Measurements from ENCODE around the gene KRT38. TPM values are rescaled to one million over a fixed set of nuclear protein-coding genes. Genes with fewer than 3 reads are reported as not detected.

The KRT38 gene
- total and polyA plus RNA-seq, 7 experiments from 2014 or later = not detected

DNA sequence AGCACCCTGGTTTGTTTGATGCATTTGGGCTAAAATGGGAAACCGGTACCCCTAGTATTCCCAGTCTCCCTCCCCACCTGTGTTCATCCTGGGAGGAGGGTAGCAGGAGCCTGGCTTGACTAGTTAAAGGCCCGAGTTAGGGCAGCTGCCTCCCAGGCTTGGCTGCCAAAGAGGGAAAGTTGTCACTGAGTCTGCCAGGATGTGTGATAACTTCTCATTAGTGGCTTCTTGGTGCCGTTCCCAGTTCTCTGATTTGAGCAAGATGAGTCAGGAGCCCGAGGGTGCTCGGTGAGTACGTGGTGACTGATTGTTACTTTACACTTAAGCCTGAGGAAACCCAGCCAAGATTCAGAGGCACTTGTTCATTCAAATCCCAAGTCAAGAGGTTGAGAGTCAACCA is 23.9 kb upstream of the KRT38 start:
- Histone ChIP-seq H3K4me3 (ENCODE audit: low read length) (no peak overlapping the region), H3K9me3 (ENCODE audit: control insufficient read depth in 2 of 3, low read length in 3 of 3) (no peaks in the 10 kb centered on the region), H3K4me1 (ENCODE audit: control insufficient read depth in 2 of 2, insufficient read depth in 2 of 2, low read length in 2 of 2) (no peaks in the 10 kb centered on the region), H3K36me3 (ENCODE audit: control insufficient read depth in 2 of 3, insufficient read depth in 3 of 3, low read length in 3 of 3) (no peaks in the 10 kb centered on the region), H3K27me3 (ENCODE audit: control insufficient read depth in 2 of 2, insufficient read depth in 2 of 2, low read length in 2 of 2) (no peaks in the 10 kb centered on the region), H3K27ac (ENCODE audit: low read depth, low read length) (no peak overlapping the region)
- no peak overlapping the region for H3K27ac Mint-ChIP-seq
- ChIA-PET POLR2A (no interaction called here), CTCF (no interaction called here)
- no peak for ATAC-seq
- no peaks in the 10 kb centered on the region for H3K4me1 Mint-ChIP-seq
- peaks cover 0 to 7% (median 0%) of the 10 kb centered on the region in 5 donors for H3K36me3 Mint-ChIP-seq
- H3K27me3 Mint-ChIP-seq = peaks cover 0 to 3% (median 0%) of the 10 kb centered on the region in 5 donors
- intact Hi-C loops (cut with micrococcal nuclease) = no loop called here
- H3K4me3 Mint-ChIP-seq = no peak overlapping the region
- H3K9me3 Mint-ChIP-seq = peaks cover 0 to 14% (median 4%) of the 10 kb centered on the region in 11 donors
- no peak for DNase-seq

DNA sequence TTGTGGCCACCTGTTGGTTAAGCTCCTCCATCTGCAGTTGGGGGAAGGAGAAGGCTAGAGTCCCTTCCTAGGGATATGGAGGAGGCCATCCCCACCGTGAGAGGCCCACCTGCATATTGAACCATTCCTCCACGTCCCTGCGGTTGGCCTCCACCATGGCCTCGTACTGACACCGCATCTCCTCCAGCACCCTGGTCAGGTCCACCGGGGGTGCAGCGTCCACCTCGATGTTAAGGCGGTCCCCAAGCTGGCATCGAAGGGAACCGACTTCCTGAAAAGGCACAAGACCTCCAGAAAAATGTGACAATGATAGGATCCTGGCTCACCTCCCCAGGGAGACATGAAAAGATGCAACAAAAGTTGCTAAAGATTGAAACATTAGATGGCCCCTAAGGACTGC is 23.4 kb upstream of the KRT38 start:
- Histone ChIP-seq H3K36me3 (ENCODE audit: control insufficient read depth in 2 of 3, insufficient read depth in 3 of 3, low read length in 3 of 3) (no peaks in the 10 kb centered on the region), H3K4me3 (ENCODE audit: low read length) (no peak overlapping the region), H3K27me3 (ENCODE audit: control insufficient read depth in 2 of 2, insufficient read depth in 2 of 2, low read length in 2 of 2) (no peaks in the 10 kb centered on the region), H3K27ac (ENCODE audit: low read depth, low read length) (no peak overlapping the region), H3K4me1 (ENCODE audit: control insufficient read depth in 2 of 2, insufficient read depth in 2 of 2, low read length in 2 of 2) (no peaks in the 10 kb centered on the region), H3K9me3 (ENCODE audit: control insufficient read depth in 2 of 3, low read length in 3 of 3) (no peaks in the 10 kb centered on the region)
- DNase-seq (no peak), ATAC-seq (no peak)
- H3K4me3 Mint-ChIP-seq = no peak overlapping the region
- peaks cover 0 to 14% (median 4%) of the 10 kb centered on the region in 11 donors for H3K9me3 Mint-ChIP-seq
- H3K27me3 Mint-ChIP-seq = peaks cover 0 to 3% (median 0%) of the 10 kb centered on the region in 5 donors
- POLR2A ChIA-PET = no interaction called here
- intact Hi-C loops (cut with micrococcal nuclease) = no loop called here
- no peaks in the 10 kb centered on the region for H3K4me1 Mint-ChIP-seq
- H3K36me3 Mint-ChIP-seq = peaks cover 0 to 7% (median 0%) of the 10 kb centered on the region in 5 donors
- no peak overlapping the region for H3K27ac Mint-ChIP-seq
- CTCF ChIA-PET = no interaction called here

DNA sequence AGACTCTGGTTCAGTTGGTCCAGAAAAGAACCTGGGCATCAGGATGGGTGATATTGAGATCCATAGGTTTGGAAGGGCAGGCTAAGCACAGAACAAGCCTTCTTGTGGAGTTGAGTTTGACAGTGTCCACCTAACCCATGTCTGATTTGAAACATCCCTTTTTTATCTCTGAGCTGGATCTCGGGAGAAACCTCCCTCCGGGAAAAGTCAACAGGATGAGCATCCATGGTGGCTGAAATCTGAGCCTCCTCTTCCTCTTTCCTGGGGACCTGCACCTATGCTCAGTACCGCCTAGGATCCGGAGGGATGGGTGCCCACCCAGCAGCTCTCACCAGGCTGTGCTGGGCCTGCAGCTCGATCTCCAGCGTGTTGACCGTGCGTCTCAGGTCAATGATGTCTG is 23.0 kb upstream of the KRT38 start:
- DNase-seq = no peak
- intact Hi-C loops (cut with micrococcal nuclease) = no loop called here
- Mint-ChIP-seq H3K27ac (no peak overlapping the region), H3K9me3 (peaks cover 0 to 13% (median 4%) of the 10 kb centered on the region in 11 donors), H3K4me1 (no peaks in the 10 kb centered on the region), H3K27me3 (peaks cover 0 to 3% (median 0%) of the 10 kb centered on the region in 5 donors), H3K36me3 (peaks cover 0 to 6% (median 0%) of the 10 kb centered on the region in 5 donors), H3K4me3 (no peak overlapping the region)
- Histone ChIP-seq H3K27ac (ENCODE audit: low read depth, low read length) (no peak overlapping the region), H3K4me1 (ENCODE audit: control insufficient read depth in 2 of 2, insufficient read depth in 2 of 2, low read length in 2 of 2) (no peaks in the 10 kb centered on the region), H3K4me3 (ENCODE audit: low read length) (no peak overlapping the region), H3K27me3 (ENCODE audit: control insufficient read depth in 2 of 2, insufficient read depth in 2 of 2, low read length in 2 of 2) (no peaks in the 10 kb centered on the region), H3K9me3 (ENCODE audit: control insufficient read depth in 2 of 3, low read length in 3 of 3) (no peaks in the 10 kb centered on the region), H3K36me3 (ENCODE audit: control insufficient read depth in 2 of 3, insufficient read depth in 3 of 3, low read length in 3 of 3) (no peaks in the 10 kb centered on the region)
- ChIA-PET CTCF (interaction anchor here (0.6 kb wide), 1 partner anchor 444 kb away, joined by 3 read pairs; no protein-coding TSS in a partner anchor), POLR2A (no interaction called here)
- ATAC-seq = no peak

DNA sequence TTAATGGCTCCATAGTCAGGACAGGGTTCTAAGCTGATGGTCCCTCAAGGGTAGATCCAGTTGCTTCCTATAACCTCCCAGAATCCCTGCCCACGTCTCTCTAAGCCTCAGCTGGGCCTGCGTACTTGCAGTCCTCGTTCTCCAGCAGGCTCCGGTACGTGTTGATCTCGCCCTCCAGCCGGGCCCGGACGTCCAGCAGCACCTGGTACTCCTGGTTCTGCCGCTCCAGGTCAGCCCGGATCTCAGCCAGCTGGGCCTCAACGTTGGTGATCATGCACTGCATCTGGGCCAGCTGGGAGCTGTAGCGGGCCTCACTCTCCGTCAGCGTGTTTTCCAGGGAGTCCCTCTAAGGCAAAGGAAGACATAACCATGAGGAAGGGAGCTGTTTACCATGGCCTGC is 21.9 kb upstream of the KRT38 start:
- no peak for ATAC-seq
- Mint-ChIP-seq H3K9me3 (peaks cover 0 to 3% (median under 1%) of the 10 kb centered on the region in 11 donors), H3K27ac (no peak overlapping the region), H3K27me3 (peaks cover 0 to 4% (median 0%) of the 10 kb centered on the region in 5 donors), H3K36me3 (no peaks in the 10 kb centered on the region), H3K4me3 (no peak overlapping the region), H3K4me1 (no peaks in the 10 kb centered on the region)
- Histone ChIP-seq H3K27me3 (ENCODE audit: control insufficient read depth in 2 of 2, insufficient read depth in 2 of 2, low read length in 2 of 2) (no peaks in the 10 kb centered on the region), H3K9me3 (ENCODE audit: control insufficient read depth in 2 of 3, low read length in 3 of 3) (no peaks in the 10 kb centered on the region), H3K4me3 (ENCODE audit: low read length) (no peak overlapping the region), H3K36me3 (ENCODE audit: control insufficient read depth in 2 of 3, insufficient read depth in 3 of 3, low read length in 3 of 3) (no peaks in the 10 kb centered on the region), H3K4me1 (ENCODE audit: control insufficient read depth in 2 of 2, insufficient read depth in 2 of 2, low read length in 2 of 2) (no peaks in the 10 kb centered on the region), H3K27ac (ENCODE audit: low read depth, low read length) (no peak overlapping the region)
- intact Hi-C loops (cut with micrococcal nuclease) = no loop called here
- ChIA-PET POLR2A (no interaction called here), CTCF (no interaction called here)
- no peak for DNase-seq

DNA sequence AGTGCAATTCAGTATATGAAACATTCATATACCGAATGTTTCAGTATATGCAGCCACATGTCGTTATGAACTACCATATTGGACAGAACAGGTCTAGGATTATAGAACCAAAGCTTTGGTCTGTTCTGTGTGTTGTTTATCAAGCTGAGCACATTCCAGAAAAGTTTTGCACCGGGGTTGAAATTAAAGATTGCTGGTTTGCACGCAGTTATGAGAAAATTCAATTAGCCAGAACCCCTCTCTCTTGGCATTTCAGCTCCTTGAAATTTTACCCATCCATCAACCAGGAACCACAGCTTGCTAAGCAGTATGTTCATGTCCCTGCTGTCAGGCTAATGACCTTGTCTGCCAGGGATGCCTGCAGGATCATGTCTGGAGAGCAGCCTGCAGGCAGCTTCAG is 16.9 kb upstream of the KRT38 start:
- Histone ChIP-seq H3K36me3 (ENCODE audit: control insufficient read depth in 2 of 3, insufficient read depth in 3 of 3, low read length in 3 of 3) (no peaks in the 10 kb centered on the region), H3K4me1 (ENCODE audit: control insufficient read depth in 2 of 2, insufficient read depth in 2 of 2, low read length in 2 of 2) (no peaks in the 10 kb centered on the region), H3K27me3 (ENCODE audit: control insufficient read depth in 2 of 2, insufficient read depth in 2 of 2, low read length in 2 of 2) (no peaks in the 10 kb centered on the region), H3K9me3 (ENCODE audit: control insufficient read depth in 2 of 3, low read length in 3 of 3) (no peaks in the 10 kb centered on the region), H3K4me3 (ENCODE audit: low read length) (no peak overlapping the region), H3K27ac (ENCODE audit: low read depth, low read length) (no peak overlapping the region)
- Mint-ChIP-seq H3K4me3 (no peak overlapping the region), H3K4me1 (no peaks in the 10 kb centered on the region), H3K27me3 (peaks cover 0 to 11% (median 0%) of the 10 kb centered on the region in 5 donors), H3K27ac (no peak overlapping the region), H3K9me3 (peaks cover 0 to 3% (median 0%) of the 10 kb centered on the region in 11 donors), H3K36me3 (no peaks in the 10 kb centered on the region)
- intact Hi-C loops (cut with micrococcal nuclease) = no loop called here
- no peak for DNase-seq
- POLR2A ChIA-PET = no interaction called here
- no peak for ATAC-seq
- CTCF ChIA-PET = no interaction called here

DNA sequence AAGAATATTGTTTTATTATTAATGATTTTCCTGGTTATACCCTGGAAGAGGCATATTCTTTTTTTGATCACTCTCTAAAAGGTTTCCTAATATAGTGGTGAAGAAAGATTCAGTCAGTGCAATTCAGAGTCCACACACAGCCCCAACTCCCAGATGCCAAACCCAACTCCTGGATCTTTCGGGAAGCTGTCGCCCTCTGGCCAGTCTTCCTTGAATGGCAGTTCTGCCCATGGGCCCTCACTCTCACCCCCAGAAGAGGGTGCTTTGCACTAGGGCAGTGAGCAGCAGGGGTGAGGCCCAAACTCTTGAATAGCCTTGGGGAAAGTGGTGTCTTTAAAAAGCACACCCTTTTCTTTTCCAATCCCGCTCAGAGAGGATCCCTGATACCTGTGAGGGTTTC is 15.4 kb upstream of the KRT38 start:
- H3K4me3 ChIP-seq (ENCODE audit: low read length) = no peak overlapping the region
- Mint-ChIP-seq H3K27me3 (peaks cover 0 to 18% (median 0%) of the 10 kb centered on the region in 5 donors), H3K27ac (no peak overlapping the region), H3K36me3 (no peaks in the 10 kb centered on the region), H3K9me3 (peaks cover 0 to 3% (median 0%) of the 10 kb centered on the region in 11 donors), H3K4me3 (no peak overlapping the region), H3K4me1 (no peaks in the 10 kb centered on the region)
- POLR2A ChIA-PET = no interaction called here
- no peaks in the 10 kb centered on the region for H3K36me3 ChIP-seq (ENCODE audit: control insufficient read depth in 2 of 3, insufficient read depth in 3 of 3, low read length in 3 of 3)
- DNase-seq (no peak), ATAC-seq (no peak)
- CTCF ChIA-PET = no interaction called here
- no peaks in the 10 kb centered on the region for H3K27me3 ChIP-seq (ENCODE audit: control insufficient read depth in 2 of 2, insufficient read depth in 2 of 2, low read length in 2 of 2)
- H3K9me3 ChIP-seq (ENCODE audit: control insufficient read depth in 2 of 3, low read length in 3 of 3) = no peaks in the 10 kb centered on the region
- H3K27ac ChIP-seq (ENCODE audit: low read depth, low read length) = no peak overlapping the region
- intact Hi-C loops (cut with micrococcal nuclease) = no loop called here
- H3K4me1 ChIP-seq (ENCODE audit: control insufficient read depth in 2 of 2, insufficient read depth in 2 of 2, low read length in 2 of 2) = no peaks in the 10 kb centered on the region

DNA sequence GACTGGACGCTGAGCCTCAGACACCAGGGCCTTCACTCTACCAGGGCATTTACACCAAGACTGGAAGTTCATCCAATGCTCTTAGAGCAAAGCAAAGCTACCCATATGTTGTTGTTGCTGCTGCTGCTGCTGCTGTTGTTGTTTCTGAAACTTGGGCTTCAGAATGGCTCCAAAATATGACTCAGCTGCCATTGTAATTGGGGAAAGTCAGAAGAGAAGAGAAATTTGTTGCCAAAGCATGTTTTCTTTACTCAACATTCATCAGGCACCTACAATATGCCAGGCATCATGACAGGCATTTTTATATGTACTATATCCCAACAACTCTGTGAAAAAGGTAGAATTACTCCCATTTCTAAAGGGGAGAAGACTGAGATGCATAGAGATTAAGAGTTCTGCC is 14.5 kb upstream of the KRT38 start:
- H3K27ac Mint-ChIP-seq = no peak overlapping the region
- no peak overlapping the region for H3K4me3 ChIP-seq (ENCODE audit: low read length)
- ChIA-PET POLR2A (no interaction called here), CTCF (interaction anchor here (1.2 kb wide), 1 partner anchor 13 kb away, joined by 3 read pairs; no protein-coding TSS in a partner anchor)
- H3K36me3 ChIP-seq (ENCODE audit: control insufficient read depth in 2 of 3, insufficient read depth in 3 of 3, low read length in 3 of 3) = no peaks in the 10 kb centered on the region
- no peaks in the 10 kb centered on the region for H3K9me3 ChIP-seq (ENCODE audit: control insufficient read depth in 2 of 3, low read length in 3 of 3)
- no peak overlapping the region for H3K27ac ChIP-seq (ENCODE audit: low read depth, low read length)
- DNase-seq (no peak), ATAC-seq (no peak)
- no peaks in the 10 kb centered on the region for H3K4me1 ChIP-seq (ENCODE audit: control insufficient read depth in 2 of 2, insufficient read depth in 2 of 2, low read length in 2 of 2)
- peaks cover 0 to 20% (median under 1%) of the 10 kb centered on the region in 5 donors for H3K27me3 Mint-ChIP-seq
- no peak overlapping the region for H3K4me3 Mint-ChIP-seq
- no peaks in the 10 kb centered on the region for H3K27me3 ChIP-seq (ENCODE audit: control insufficient read depth in 2 of 2, insufficient read depth in 2 of 2, low read length in 2 of 2)
- no peaks in the 10 kb centered on the region for H3K36me3 Mint-ChIP-seq
- H3K9me3 Mint-ChIP-seq = peaks cover 0 to under 1% (median 0%) of the 10 kb centered on the region in 11 donors
- intact Hi-C loops (cut with micrococcal nuclease) = no loop called here
- H3K4me1 Mint-ChIP-seq = no peaks in the 10 kb centered on the region
